K562 (cell line): ENCODE measurements around the gene CFAP97D2. TPM values are rescaled to one million over a fixed set of nuclear protein-coding genes. Genes with fewer than 3 reads are reported as not detected.
A peak's percentile ranks its signal among the peaks of the same experiment; 100 is the strongest.

Experiments
- CC2D1A ChIP-seq: fragments of 450-650 bp; IDR thresholded peaks from 2 replicates; pipeline ENCODE4 v1.6.1; 2017; ENCODE audit warnings: mild to moderate bottlenecking
- CREB1 ChIP-seq, 2 experiments: sonication (generic) in 1 of 2; formaldehyde crosslinking in 1 of 2; IDR thresholded peaks; 2 replicates each; pipeline versions ENCODE4 v1.6.1 to v1.8.0; 2012 to 2022; ENCODE audit warnings: inconsistent platforms in 1 of 2, mild to moderate bottlenecking in 1 of 2, missing genetic modification reagents in 1 of 2, moderate library complexity in 1 of 2
- FUS ChIP-seq: fragments of 200-400 bp; formaldehyde crosslinking; optimal IDR thresholded peaks from 2 replicates; pipeline ENCODE3; 2017; ENCODE audit warnings: low read depth, low read length
- KHSRP ChIP-seq: fragments of 450-650 bp; IDR thresholded peaks from 2 replicates; pipeline ENCODE4 v1.6.1; 2017
- MCM2 ChIP-seq: fragments of 450-650 bp; IDR thresholded peaks from 2 replicates; pipeline ENCODE4 v1.6.1; 2017; ENCODE audit warnings: low read depth, mild to moderate bottlenecking
- SIN3A ChIP-seq, 2 experiments: fragments of 150-350 bp in 1 of 2; IDR thresholded peaks; 2 replicates each; pipeline ENCODE4 v1.6.1; 2011 to 2016; ENCODE audit warnings: borderline replicate concordance in 2 of 2, low read depth in 2 of 2, low read length in 2 of 2, mild to moderate bottlenecking in 2 of 2, moderate library complexity in 2 of 2; ENCODE audit not compliant: control insufficient read depth in 1 of 2
- SMAD2 ChIP-seq: fragments of 150-350 bp; IDR thresholded peaks from 2 replicates; pipeline ENCODE4 v1.6.1; 2014; ENCODE audit warnings: low read depth, mild to moderate bottlenecking, low read length
- SMARCC2 ChIP-seq: fragments of 450-650 bp; IDR thresholded peaks from 2 replicates; pipeline ENCODE4 v1.6.1; 2017; ENCODE audit warnings: antibody characterized with exemption, moderate library complexity, mild to moderate bottlenecking, low read depth
- THRAP3 ChIP-seq: fragments of 450-650 bp; IDR thresholded peaks from 2 replicates; pipeline ENCODE4 v1.6.1; 2016; ENCODE audit warnings: mild to moderate bottlenecking, inconsistent platforms, borderline replicate concordance
- ZNF280A ChIP-seq: fragments of 450-650 bp; IDR thresholded peaks from 2 replicates; pipeline ENCODE4 v1.6.1; 2018; ENCODE audit warnings: mild to moderate bottlenecking, low read depth; ENCODE audit not compliant: partially characterized antibody
- ZNF324 ChIP-seq: fragments of 250-450 bp; sonication (Bioruptor Pico); IDR thresholded peaks from 2 replicates; pipeline ENCODE4 v1.4.0; 2020; ENCODE audit warnings: mild to moderate bottlenecking
- ZNF644 ChIP-seq: fragments of 200-800 bp; sonication (Bioruptor generic); IDR thresholded peaks from 2 replicates; pipeline ENCODE4 v1.6.1; 2016; ENCODE audit warnings: low read depth, missing genetic modification characterization, missing compliant biosample characterization
- ZNF699 ChIP-seq: fragments of 250-450 bp; sonication (Bioruptor Pico); IDR thresholded peaks from 2 replicates; pipeline ENCODE4 v1.8.0; 2021; ENCODE audit warnings: mild to moderate bottlenecking, moderate library complexity; ENCODE audit not compliant: insufficient replicate concordance
- polyA plus RNA-seq, 8 experiments: library from polyadenylated mRNA; depleted of rRNA in 4 of 8; stranded (reverse) in 5 of 8; unstranded in 3 of 8; fragments of >200 nt; fragmentation: Nextera tagmentation in 2 of 8; fragmentation: Illumina TruSeq in 1 of 8; extraction: Ambion mirVana in 2 of 8; extraction: Trizol in 1 of 8; gene quantifications; 2 replicates each; pipeline versions ENCODE4 v1.2.1 to v1.2.3, GENCODE V29; 2011 to 2014; ENCODE audit warnings: inconsistent platforms in 1 of 8, missing spikeins in 1 of 8
- total RNA-seq, 7 experiments: library from RNA; depleted of rRNA in 6 of 7; stranded (reverse); fragments of >200 nt in 6 of 7; fragmentation: Illumina TruSeq in 2 of 7; extraction: Trizol in 2 of 7; gene quantifications; 2 replicates each; pipeline versions ENCODE4 v1.2.1 to v1.2.3, GENCODE V29; 2011 to 2021; ENCODE audit warnings: low replicate concordance in 1 of 7
- TF ChIP-seq, protein P1 (sequence below): fragments of 250-450 bp; sonication (Bioruptor Pico); IDR thresholded peaks from 2 replicates; pipeline ENCODE4 v1.5.0; 2021; ENCODE audit warnings: mild to moderate bottlenecking, borderline replicate concordance
- TF ChIP-seq, protein P2 (sequence below): fragments of 250-450 bp; sonication (Bioruptor Pico); IDR thresholded peaks from 2 replicates; pipeline ENCODE4 v1.5.0; 2020; ENCODE audit warnings: mild to moderate bottlenecking, borderline replicate concordance
- TF ChIP-seq, protein P3 (sequence below): fragments of 450-650 bp; IDR thresholded peaks from 2 replicates; pipeline ENCODE4 v1.6.1; 2016
- TF ChIP-seq, protein P4 (sequence below): fragments of 150-350 bp; IDR thresholded peaks from 2 replicates; pipeline ENCODE4 v1.6.1; 2014; ENCODE audit warnings: low read depth, mild to moderate bottlenecking, low read length, borderline replicate concordance

The CFAP97D2 gene
- total and polyA plus RNA-seq, 9 of the 15 experiments (the other 6 are each of a cell fraction or from before 2014, with no cell fraction given), result not detected

DNA sequence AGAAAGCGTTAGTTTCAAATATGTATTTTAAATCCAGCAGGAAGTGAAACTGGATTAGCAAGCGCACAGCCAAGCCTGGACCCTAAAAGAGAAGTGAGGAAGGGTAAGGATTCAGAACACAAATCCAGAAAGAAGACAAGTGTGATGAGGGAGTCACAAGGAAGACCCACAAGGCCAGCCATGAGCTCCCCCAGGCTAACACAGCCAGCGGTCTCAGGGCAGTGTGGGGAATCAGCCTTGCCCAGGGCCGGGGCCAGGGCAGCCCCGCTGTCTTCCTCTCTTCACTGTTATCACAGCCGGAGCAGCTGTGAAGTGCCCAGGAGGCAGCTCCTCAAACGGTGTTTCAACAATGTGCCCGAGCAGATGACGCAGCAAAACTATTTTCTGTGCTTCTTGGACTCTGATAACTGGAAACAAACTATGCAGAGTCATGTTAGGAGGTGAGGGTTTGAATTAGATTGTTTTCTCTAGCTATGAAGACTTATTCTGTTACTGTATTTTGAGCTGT is 43.5 kb downstream of the CFAP97D2 start (continued):
- TF ChIP-seq, protein P1, sequence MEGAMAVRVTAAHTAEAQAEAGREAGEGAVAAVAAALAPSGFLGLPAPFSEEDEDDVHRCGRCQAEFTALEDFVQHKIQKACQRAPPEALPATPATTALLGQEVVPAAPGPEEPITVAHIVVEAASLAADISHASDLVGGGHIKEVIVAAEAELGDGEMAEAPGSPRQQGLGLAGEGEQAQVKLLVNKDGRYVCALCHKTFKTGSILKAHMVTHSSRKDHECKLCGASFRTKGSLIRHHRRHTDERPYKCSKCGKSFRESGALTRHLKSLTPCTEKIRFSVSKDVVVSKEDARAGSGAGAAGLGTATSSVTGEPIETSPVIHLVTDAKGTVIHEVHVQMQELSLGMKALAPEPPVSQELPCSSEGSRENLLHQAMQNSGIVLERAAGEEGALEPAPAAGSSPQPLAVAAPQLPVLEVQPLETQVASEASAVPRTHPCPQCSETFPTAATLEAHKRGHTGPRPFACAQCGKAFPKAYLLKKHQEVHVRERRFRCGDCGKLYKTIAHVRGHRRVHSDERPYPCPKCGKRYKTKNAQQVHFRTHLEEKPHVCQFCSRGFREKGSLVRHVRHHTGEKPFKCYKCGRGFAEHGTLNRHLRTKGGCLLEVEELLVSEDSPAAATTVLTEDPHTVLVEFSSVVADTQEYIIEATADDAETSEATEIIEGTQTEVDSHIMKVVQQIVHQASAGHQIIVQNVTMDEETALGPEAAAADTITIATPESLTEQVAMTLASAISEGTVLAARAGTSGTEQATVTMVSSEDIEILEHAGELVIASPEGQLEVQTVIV (CRISPR knock-in tag), result no peak
- TF ChIP-seq ZNF699 (CRISPR knock-in tag) (no peak), ZNF324 (no peak), SMARCC2 (peak; percentile 75), ZNF280A (no peak), CC2D1A (peak; percentile 56; the same call in 1 of the 2 replicates), KHSRP (no peak), THRAP3 (no peak), CREB1 (IDR thresholded peaks at IDR 0.05) (peak; percentile 31; the same call in 1 of the 2 replicates), CREB1 (CRISPR knock-in tag; IDR thresholded peaks at IDR 0.05) (no peak), FUS (no peak), SMAD2 (no peak), MCM2 (no peak), ZNF644 (tag) (no peak), SIN3A (IDR thresholded peaks at IDR 0.05; ENCODE audit: borderline replicate concordance in 2 of 2, control insufficient read depth in 1 of 2, low read depth in 2 of 2, low read length in 2 of 2) (no peak)
- TF ChIP-seq, protein P2, sequence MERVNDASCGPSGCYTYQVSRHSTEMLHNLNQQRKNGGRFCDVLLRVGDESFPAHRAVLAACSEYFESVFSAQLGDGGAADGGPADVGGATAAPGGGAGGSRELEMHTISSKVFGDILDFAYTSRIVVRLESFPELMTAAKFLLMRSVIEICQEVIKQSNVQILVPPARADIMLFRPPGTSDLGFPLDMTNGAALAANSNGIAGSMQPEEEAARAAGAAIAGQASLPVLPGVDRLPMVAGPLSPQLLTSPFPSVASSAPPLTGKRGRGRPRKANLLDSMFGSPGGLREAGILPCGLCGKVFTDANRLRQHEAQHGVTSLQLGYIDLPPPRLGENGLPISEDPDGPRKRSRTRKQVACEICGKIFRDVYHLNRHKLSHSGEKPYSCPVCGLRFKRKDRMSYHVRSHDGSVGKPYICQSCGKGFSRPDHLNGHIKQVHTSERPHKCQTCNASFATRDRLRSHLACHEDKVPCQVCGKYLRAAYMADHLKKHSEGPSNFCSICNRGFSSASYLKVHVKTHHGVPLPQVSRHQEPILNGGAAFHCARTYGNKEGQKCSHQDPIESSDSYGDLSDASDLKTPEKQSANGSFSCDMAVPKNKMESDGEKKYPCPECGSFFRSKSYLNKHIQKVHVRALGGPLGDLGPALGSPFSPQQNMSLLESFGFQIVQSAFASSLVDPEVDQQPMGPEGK (CRISPR knock-in tag), result no peak
- TF ChIP-seq, protein P3, sequence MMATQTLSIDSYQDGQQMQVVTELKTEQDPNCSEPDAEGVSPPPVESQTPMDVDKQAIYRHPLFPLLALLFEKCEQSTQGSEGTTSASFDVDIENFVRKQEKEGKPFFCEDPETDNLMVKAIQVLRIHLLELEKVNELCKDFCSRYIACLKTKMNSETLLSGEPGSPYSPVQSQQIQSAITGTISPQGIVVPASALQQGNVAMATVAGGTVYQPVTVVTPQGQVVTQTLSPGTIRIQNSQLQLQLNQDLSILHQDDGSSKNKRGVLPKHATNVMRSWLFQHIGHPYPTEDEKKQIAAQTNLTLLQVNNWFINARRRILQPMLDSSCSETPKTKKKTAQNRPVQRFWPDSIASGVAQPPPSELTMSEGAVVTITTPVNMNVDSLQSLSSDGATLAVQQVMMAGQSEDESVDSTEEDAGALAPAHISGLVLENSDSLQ, result no peak
- TF ChIP-seq, protein P4, sequence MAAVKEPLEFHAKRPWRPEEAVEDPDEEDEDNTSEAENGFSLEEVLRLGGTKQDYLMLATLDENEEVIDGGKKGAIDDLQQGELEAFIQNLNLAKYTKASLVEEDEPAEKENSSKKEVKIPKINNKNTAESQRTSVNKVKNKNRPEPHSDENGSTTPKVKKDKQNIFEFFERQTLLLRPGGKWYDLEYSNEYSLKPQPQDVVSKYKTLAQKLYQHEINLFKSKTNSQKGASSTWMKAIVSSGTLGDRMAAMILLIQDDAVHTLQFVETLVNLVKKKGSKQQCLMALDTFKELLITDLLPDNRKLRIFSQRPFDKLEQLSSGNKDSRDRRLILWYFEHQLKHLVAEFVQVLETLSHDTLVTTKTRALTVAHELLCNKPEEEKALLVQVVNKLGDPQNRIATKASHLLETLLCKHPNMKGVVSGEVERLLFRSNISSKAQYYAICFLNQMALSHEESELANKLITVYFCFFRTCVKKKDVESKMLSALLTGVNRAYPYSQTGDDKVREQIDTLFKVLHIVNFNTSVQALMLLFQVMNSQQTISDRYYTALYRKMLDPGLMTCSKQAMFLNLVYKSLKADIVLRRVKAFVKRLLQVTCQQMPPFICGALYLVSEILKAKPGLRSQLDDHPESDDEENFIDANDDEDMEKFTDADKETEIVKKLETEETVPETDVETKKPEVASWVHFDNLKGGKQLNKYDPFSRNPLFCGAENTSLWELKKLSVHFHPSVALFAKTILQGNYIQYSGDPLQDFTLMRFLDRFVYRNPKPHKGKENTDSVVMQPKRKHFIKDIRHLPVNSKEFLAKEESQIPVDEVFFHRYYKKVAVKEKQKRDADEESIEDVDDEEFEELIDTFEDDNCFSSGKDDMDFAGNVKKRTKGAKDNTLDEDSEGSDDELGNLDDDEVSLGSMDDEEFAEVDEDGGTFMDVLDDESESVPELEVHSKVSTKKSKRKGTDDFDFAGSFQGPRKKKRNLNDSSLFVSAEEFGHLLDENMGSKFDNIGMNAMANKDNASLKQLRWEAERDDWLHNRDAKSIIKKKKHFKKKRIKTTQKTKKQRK, result no peak
